HG03432 (cell line): Measurements from ENCODE around the gene CTAGE4.
"Not testable (repeated sequence)": the region's sequence is repeated elsewhere in the genome, so short reads cannot be mapped to it uniquely, and the experiment has no call there.

ENCODE experiments used
- ATAC-seq: cut with Tn5 transposase; IDR thresholded peaks from one replicate; pipeline ENCODE4 v1.9.1; 2021; ENCODE audit warnings: mild to moderate bottlenecking, moderate library complexity; ENCODE audit not compliant: unreplicated experiment

CTAGE4 gene

GRCh38 chr7:144183166-144183565, at the start of gene CTAGE4:
CTAGE4 (plus strand) TSS chr7:144183466; CDS start chr7:144183504, 38 bp downstream.
- ATAC-seq, result not testable (repeated sequence)

DNA sequence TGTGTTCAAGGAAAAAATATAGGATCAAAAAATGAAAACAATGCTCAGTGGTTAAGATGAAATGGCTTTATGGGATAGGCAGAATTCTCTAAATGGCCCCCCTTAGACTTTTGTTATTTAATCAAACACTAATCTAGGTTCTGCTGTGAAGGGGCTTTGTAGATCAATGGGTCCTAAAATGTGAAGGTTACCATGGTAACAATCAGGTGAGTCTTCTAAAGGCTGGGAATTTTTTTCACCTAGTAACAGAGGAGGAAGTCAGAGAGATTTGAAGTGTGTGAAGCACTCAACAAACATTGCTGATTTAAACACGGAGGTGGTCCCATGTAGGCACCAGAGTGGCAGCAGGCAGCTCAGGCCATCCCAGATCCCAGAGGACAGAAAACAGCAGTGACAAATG, 49.1 kb upstream of the CTAGE4 start:
- no peak for ATAC-seq

GRCh38 chr7:144137501-144137900, 45.8 kb upstream of the CTAGE4 start:
- no peak for ATAC-seq

DNA sequence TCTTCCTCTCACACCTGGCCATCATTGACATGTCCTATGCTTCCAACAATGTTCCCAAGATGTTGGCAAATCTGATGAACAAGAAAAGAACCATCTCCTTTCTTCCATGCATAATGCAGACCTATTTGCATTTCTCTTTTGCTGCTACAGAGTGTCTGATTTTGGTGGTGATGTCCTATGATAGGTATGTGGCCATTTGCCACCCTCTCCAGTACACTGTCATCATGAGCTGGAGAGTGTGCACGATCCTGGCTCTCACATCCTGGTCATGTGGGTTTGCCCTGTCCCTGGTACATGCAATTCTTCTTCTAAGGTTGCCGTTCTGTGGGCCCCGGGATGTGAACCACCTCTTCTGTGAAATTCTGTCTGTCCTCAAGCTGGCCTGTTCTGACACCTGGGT, 41.1 kb upstream of the CTAGE4 start:
- no peak for ATAC-seq

GRCh38 chr7:144144426-144144825, 38.8 kb upstream of the CTAGE4 start:
- ATAC-seq, result no peak

DNA sequence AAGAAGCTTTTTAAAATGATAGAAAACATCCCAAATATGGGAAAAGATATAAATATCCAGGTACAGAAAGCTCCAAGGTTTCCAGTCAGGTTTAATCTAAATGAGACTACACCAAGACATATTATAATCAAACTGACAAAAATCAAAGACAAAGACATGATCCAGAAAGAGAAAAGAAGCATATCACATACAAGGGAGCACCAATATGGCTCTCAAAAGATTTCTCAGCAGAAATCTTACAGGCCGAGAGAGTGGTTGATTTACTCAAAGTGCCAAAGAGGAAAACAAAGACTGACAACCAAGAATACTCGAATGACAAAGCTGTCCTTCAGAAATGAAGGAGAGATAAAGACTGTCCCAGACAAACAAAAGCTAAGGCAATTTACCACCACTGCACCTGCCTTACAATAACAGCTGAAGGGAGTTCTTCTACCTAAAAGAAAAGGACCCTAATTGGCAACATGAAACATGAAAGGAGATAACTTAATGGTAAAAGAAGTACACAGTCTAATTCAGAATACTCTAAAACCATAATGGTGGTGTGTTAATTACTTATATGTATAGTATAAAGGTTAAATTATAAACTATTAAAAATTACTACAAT, 34.9 kb upstream of the CTAGE4 start:
- ATAC-seq, result no peak

GRCh38 chr7:144158861-144159260, 24.4 kb upstream of the CTAGE4 start:
- no peak for ATAC-seq

DNA sequence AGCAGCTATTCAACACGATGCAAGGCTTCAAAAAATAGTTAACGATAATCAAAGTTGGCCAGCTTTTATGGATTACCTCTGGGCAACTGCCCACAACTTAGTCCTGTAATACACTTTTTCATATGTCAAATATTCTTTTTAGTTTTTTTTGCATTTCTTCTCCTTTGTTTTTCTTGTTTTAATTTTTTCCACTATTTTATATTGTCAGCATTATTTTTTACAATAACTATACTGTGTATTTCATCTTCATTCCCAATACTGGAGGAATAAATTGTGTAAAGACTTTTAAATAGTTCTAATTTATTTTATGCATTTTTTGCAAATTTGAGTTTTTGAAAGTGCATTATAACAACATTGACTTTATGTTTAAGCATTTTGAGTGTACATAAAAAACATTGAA, 18.5 kb upstream of the CTAGE4 start:
- no peak for ATAC-seq

GRCh38 chr7:144171594-144172350, 11.5 kb upstream of the CTAGE4 start:
- not testable (repeated sequence) for ATAC-seq

DNA sequence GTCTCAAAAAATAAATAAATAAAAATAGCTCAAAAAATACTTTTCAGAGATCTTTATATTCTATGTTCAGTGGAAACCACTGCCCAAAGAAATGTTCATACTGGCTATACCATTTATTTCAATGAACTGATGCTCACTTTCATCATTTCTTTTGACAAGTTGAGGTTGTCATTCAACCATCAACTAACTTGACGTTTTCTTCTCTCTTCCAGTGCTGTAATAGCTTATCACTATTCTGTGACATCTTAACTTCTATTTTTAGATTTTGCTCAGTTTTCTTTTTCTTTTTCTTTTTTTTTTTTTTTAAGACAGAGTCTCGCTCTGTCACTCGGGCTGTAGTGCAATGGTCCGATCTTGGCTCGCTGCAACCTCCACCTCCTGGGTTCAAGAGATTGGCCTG, 8.7 kb upstream of the CTAGE4 start:
- no peak for ATAC-seq

DNA sequence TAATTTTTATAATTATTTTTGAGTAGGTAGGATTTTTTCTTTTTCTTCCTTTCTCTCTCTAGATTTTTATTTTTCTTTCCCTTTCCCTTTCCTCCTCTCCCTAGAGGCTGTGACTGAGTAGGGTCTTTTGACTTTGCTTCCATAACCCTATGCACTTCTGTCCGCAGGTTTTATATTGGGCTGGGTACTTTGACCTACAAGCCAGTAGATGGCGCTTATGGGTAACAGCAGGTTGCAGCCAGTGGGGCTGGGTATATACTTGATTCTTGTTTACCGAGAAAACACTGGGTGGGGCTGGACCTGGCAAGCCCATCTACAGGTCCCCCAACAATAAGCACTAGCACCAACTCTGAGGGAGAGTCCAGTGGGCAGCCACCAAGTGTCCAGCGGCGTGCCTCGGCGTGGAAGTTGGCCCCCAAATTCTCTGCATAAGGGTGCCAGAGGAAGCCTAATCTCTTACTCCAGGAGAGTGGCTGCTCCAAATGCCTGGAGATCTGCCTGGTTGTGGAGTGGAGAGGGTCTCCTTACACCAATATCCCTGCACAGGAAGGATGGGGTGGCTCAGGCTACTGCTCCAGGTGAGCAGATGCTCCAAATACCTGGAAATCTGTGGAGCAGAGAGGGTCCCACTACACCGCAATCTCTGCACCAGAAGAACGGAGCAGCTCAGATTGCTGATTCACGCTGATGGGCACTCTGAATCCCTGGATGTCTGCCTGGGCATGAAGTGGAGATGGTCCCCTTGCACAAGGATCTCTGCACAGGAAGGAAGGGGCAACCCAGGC, 4.7 kb upstream of the CTAGE4 start:
- ATAC-seq, result peak; percentile 95

DNA sequence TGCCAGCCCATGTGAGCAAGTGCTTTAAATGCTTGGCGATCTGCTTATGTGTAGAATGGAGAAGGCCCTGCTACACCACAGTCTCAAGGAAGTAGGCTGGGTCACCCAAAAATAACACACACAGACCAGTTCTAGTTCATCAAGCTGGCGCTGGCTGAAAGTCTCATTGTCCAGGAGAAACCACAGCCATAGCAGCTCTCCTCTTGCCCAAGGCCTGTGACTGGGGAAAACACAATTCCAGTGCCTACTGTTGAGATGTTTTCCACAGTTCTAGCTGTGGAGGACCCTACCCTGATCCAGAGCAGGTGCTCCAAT, 4.1 kb upstream of the CTAGE4 start:
- peak; percentile 21 for ATAC-seq

DNA sequence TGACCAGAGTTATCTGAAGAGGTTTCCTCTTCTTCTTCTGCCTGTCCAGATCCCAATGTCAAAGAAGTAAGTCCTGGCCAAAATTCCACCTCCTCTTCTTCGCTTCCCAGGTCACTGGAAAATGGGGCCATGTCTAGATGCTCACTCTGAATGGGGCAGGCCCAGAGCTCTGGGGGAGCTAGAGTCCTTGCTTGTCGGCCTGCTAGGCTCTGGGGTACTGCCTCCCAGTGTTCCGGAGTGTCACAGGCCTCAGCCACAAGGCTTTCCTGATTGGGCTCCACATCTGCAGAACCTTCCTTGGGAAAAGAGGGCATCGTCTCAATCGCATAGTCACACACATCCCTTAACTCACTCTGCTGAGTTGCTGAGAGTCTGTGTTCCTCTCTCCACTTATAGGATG, 4.6 kb downstream of the CTAGE4 start:
- ATAC-seq, result not testable (repeated sequence)

GRCh38 chr7:144188578-144189171, 5.4 kb downstream of the CTAGE4 start:
- ATAC-seq, result not testable (repeated sequence)

- not testable (repeated sequence) for ATAC-seq
Measured at GRCh38 chr7:144193782-144194181, 10.5 kb downstream of the CTAGE4 start.

DNA sequence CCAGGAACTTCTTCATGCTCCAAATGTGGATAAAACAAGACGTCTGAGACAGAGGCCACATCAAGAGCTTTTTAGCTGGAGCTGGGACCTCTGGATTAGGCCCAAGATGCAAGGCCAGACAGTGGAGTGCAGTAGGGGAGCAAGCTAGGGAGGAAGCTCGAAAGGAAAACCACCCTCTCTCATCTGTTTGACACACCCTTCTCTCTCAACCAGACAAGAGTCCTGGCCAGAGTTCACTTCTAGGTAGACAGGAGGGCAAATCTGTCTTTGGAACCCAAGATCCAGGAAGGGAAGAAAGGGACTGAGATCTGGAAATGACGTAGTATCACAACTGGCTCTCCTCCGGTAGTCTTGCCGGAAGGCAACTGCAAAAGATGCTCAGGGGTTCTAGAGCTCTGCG, 11.2 kb downstream of the CTAGE4 start:
- not testable (repeated sequence) for ATAC-seq

GRCh38 chr7:144195212-144195872, 12.1 kb downstream of the CTAGE4 start, which contains the start of gene ARHGEF35:
ARHGEF35 (minus strand) TSS chr7:144195833; CDS start chr7:144188383, 7,450 bp downstream.
- ATAC-seq, result peak; percentile 79

DNA sequence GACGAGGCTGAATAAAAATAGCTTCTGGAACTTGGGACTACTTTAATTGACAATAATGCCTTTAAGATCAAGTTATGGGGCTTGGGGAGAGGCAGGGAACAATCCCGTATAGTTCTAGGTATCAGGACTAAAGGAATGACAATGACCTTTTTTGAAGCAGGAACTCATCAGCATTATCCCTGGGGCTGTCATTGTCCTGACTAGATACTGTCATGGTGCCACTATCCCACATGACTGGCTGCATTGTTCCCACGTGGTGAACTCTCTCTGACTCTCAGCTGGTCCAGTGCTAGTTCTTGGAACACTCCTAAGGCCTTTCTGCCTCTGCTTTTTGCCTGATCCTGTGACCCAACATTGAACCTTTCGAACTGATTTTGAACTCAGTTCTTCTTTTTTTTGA, 15.7 kb downstream of the CTAGE4 start:
- ATAC-seq, result not testable (repeated sequence)

- ATAC-seq, result peak; percentile 37
Measured at GRCh38 chr7:144201978-144202377, 18.7 kb downstream of the CTAGE4 start.

DNA sequence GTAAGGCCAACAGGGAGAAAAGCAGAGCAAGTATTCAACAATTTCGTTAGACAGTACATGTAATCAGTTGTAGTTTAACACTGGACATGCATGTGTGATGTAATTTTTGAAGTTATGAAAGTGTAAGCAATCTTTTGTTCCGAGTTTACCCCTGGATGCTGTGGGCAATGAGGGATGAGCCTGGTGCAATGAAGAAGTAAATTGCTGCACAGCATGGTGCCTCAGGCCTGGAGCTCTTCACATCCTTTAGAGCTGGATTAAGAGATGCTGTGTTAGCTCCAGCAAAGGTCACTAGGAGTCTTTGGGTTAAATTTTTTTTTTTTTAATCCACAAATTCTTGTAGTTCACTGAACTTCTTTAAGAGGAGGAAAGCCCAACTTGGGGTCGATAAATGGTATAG, 19.8 kb downstream of the CTAGE4 start:
- ATAC-seq, result not testable (repeated sequence)

DNA sequence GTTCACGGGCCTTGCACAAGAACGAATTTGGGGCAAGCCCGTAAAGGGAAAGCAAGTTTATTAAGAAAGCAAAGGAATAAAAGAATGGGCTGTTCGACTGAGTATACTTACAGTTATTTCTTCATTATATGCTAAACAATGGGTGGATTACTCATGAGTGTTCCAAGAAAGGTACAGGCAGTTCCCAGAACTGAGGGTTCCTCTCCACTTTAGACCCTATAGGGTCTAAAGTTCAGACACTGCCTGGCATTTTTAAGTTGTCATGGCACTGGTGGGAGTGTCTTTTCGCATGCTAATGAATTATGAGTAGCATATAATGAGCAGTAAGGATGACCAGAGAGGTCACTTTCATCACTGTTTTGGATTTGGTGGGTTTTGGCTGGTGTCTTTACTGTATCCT, 22.0 kb downstream of the CTAGE4 start:
- ATAC-seq, result not testable (repeated sequence)
